SIG-M5 treated with dmso at 0.1 percent for 504 hours (cell line): ENCODE data around the gene CR1L.
"Not testable (repeated sequence)": the region's sequence is repeated elsewhere in the genome, so short reads cannot be mapped to it uniquely, and the experiment has no call there.

Experiments used
- DNase-seq: peaks from one replicate; lab custom pipeline; 2025; ENCODE audit not compliant: unreplicated experiment; lab: John Stamatoyannopoulos, UW

CR1L gene

GRCh38 chr1:207644852-207645634, at the start of gene CR1L:
TSS of gene CR1L (plus strand) at chr1:207645133. CDS start at chr1:207645234, 101 bp downstream.
- DNase-seq, result no peak

GRCh38 chr1:207603777-207604176, 41.2 kb upstream of the CR1L start:
- no peak for DNase-seq

DNA sequence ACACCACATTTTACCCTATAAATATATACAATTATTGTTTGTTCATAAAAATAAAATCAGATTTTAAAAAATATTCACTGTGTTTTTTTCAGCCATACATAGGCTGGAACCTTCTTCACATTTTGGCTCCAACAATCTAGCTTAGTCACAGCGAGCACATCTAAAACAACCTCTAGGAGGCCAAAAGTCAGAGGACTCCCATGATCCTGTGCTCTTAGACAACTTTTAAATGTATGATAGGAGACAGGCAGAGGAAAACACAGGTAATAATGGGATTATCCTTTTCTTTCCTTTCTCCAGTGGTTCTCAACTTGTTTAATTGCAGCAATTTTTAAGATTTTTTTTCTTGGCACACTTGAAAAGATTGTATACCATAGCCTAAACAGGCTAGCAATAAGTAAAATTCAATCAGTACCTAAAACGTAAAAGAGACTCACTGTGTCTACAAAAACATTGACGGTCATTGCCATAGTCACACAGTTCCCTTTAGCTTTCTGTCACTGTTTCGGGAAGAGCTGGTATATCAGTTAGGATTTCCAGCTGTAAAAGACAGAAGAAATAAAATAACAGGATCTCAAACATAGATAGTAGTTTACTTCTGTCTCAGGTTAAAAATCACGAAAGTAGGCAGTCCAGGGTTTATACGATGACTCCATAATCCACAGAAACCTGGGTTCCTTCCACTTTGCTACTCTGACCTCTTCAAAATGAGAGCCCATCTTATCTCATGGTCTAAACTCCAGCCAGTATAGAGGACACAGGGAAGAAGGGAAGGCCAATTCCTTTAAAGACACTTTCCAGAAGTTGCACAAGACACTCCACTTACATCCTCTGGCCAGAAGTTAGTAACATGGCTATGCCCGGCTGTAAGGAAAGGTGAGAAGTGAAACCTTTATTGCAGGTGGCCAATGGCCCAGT, 39.2 kb upstream of the CR1L start:
- no peak for DNase-seq

DNA sequence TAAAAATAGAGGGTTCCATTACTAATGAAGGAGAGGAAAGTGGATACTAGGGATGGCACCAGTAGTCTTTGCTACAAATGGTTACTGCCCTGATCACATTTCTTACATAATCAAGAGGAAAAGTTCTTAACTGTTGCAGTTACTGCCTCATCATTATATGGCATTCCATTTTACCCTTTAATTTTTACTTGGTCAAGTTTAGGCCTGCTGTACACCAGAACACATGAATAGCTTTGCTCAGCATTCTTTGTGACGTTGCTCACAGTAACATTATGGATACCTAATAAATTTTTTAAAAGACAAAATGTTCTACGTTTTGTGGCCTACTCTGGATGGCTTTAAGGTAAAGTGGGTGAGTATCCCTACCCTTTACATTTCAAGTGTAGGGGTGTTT, 38.6 kb upstream of the CR1L start:
- no peak for DNase-seq

- no peak for DNase-seq
Observed at GRCh38 chr1:207612762-207613161, 32.2 kb upstream of the CR1L start.

GRCh38 chr1:207619871-207620542, 24.9 kb upstream of the CR1L start:
- DNase-seq, result peak; percentile 83

DNA sequence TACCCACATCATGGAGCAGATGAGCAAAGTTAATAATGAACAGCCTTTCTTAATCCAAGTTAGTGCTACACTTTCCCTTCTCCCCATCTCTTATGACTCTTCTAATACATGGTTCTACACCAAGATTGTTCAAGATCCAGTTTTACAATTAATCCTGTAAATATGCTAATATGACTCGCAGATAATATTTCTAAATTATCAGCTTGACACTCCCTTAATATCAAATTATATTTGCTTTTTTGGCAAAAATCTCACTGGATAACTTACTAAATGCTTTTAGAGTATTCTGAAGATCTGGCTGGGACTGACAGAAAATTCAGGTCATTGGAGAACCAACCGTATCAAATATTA, 24.4 kb upstream of the CR1L start:
- DNase-seq, result no peak

DNA sequence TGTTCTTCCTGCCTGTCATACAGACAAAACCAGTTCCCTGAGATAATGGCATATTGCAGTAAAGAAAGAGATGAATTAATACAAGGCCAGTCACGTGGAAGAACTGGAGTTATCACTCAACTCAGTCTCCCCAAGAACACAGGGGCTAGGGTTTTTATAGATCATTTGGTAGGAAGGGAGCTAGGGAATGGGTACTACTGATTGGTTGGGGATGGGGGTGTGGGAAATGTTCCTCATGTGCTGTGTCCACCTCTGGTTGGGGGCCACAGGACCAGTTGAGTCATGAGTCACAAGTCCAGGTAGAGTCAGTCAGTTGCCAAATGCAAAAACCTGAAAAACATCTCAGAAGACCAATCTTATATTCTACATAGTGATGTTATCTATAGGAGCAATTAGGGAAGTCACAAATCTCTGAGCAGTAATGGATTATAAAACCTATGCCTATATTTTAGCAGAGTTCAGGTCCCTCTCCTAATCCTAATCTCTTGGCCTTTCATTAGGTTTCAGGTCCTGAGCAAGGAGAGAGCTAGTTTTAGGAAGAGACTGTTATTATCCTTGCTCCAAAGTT, 19.3 kb upstream of the CR1L start:
- not testable (repeated sequence) for DNase-seq

DNA sequence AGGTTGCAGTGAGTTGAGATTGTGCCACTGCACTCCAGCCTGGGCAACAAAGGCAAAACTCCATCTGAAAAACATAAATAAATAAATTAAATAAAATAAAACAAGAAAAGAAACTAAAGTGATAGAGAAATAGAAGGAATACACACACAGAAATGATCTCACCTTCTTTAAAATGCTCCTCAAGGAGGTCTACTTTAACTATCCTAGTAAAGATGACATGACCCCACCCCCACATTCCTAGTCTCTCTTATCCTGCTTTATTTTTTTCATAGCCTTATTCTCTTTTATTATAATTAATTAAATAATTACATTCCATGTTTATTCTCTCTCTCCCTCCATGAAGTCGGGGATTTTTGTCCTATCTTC, 18.0 kb upstream of the CR1L start:
- no peak for DNase-seq

- DNase-seq, result no peak
Observed at GRCh38 chr1:207627496-207627895, 17.4 kb upstream of the CR1L start.

- no peak for DNase-seq
Observed at GRCh38 chr1:207628776-207629175, 16.2 kb upstream of the CR1L start.

DNA sequence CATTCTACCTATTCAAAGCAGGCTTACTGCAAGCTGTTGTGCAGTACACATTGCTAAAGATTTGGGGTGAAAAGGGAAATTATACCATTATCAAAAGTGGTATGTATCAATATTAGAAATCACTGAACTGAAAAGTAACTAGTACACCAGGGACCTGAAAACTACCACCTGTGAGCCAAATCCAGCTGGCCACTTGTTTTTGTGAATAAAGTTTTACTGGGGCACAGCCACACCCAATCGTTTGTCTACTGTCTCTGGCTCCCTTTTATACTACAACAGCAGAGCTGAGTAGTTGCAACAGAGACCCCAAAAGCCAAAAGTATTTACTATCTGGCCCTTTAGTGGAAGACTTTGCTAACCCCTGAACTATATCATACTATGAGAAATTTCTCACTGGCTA, 13.8 kb upstream of the CR1L start:
- no peak for DNase-seq

- DNase-seq, result no peak
Observed at GRCh38 chr1:207633226-207633625, 11.7 kb upstream of the CR1L start.

DNA sequence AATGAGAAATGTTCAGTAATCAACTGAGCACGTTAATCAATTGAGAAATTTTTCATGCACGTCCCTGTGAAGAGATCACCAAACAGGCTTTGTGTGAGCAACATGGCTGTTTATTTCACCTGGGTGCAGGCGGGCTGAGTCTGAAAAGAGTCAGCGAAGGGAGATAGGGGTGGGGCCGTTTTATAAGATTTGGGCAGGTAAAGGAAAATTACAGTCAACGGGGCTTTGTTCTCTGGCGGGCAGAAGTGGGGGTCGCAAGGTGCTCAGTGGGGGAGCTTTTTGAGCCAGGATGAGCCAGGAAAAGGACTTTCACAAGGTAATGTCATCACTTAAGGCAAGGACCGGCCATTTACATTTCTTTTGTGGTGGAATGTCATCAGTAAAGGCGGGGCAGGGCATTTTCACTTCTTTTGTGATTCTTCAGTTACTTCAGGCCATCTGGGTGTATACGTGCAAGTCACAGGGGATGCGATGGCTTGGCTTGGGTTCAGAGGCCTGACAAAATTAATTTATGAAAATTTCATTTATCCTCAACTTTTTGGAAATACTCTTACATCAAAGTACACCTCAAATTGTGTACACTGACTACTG, 11.1 kb upstream of the CR1L start:
- DNase-seq, result not testable (repeated sequence)

GRCh38 chr1:207634293-207634692, 10.6 kb upstream of the CR1L start:
- DNase-seq, result not testable (repeated sequence)

GRCh38 chr1:207635569-207636186, 9.3 kb upstream of the CR1L start:
- not testable (repeated sequence) for DNase-seq

DNA sequence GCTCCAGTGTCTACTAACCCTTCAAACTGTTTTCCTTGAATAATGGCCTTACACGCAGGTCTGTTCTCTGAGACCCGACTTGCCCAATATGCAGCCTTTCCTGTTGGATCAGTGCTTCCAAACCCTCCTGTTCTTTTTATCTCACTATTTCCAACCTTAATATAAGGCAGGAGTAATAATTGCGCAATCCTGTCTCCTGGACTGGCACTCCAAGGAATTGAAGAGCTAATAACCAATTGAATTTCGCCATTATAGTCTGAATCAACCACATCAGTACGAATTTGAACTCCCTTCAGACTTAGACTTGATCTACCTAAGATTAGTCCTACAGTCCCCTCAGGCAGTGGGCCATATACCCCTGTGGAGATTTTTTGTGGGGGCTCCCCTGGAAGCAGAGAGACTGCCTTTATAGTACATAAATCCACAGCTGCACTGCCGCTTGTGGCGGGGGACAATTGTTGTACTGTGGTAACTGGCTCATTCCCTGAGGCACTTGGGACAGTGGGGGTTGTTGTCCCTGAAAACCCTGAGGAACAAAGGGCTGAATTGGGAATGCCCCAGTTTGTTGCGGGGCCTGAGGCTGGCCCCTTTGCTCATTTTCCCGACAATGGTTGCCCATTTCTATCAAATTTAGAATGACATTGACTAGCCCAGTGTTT, 6.3 kb upstream of the CR1L start:
- DNase-seq, result not testable (repeated sequence)

DNA sequence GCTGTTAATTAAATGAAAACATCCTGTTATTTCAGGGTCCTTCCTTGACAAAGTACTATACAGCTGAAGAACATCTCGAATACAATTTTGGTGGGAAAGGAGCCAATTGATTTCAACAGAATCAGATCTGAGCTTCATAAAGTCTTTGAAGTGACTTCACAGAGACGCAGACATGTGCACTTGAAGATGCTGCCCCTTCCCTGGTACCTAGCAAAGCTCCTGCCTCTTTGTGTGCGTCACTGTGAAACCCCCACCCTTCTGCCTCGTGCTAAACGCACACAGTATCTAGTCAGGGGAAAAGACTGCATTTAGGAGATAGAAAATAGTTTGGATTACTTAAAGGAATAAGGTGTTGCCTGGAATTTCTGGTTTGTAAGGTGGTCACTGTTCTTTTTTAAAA, 5.6 kb upstream of the CR1L start:
- DNase-seq, result not testable (repeated sequence)

- no peak for DNase-seq
Observed at GRCh38 chr1:207644166-207644851, 624 bp upstream of the CR1L start.
